Adrenal gland (tissue), 5 donors: Measurements from ENCODE around the gene RARRES1.

ENCODE experiments used
- POLR2A ChIP-seq, 2 donors: fragments of 450-650 bp; IDR thresholded peaks; one replicate each; pipeline ENCODE4 v1.6.1; 2017; ENCODE audit warnings: antibody characterized with exemption in 2 of 2, mild to moderate bottlenecking in 2 of 2, moderate library complexity in 1 of 2
- TF ChIP-seq, protein P1 (sequence below), 6 experiments: fragments of 450-650 bp in 4 of 6; fragments of 200-600 bp in 2 of 6; sonication (generic) in 1 of 6; IDR thresholded peaks; 1 replicate in 5 of 6; 2 replicates in 1 of 6; pipeline versions ENCODE4 v1.5.1 to v1.8.0; 2016 to 2021; ENCODE audit warnings: antibody characterized with exemption in 6 of 6, mild to moderate bottlenecking in 2 of 6, moderate library complexity in 1 of 6
- donor health status: DM: no; HTN: no; CAD: no.

DNA sequence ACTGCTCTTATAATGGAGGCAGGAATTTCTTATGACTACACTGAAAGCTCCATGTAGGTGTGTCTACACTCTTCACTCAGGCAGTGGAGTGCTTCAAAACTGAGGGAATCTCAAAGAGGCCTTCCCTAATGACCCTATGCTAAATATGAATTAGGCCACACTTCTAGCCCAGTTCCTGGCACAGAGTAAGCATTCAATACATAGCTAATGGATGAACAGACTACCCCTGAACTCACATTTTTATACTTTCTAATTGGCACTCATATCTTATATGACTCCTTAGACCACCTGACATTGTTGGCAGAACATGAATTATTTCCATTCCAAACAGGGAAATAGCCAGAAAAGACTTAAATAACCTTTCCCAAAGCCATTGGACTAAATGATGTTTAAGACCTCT lies 3.4 kb downstream of the RARRES1 start:
- TF ChIP-seq, protein P1, sequence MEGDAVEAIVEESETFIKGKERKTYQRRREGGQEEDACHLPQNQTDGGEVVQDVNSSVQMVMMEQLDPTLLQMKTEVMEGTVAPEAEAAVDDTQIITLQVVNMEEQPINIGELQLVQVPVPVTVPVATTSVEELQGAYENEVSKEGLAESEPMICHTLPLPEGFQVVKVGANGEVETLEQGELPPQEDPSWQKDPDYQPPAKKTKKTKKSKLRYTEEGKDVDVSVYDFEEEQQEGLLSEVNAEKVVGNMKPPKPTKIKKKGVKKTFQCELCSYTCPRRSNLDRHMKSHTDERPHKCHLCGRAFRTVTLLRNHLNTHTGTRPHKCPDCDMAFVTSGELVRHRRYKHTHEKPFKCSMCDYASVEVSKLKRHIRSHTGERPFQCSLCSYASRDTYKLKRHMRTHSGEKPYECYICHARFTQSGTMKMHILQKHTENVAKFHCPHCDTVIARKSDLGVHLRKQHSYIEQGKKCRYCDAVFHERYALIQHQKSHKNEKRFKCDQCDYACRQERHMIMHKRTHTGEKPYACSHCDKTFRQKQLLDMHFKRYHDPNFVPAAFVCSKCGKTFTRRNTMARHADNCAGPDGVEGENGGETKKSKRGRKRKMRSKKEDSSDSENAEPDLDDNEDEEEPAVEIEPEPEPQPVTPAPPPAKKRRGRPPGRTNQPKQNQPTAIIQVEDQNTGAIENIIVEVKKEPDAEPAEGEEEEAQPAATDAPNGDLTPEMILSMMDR (IDR thresholded peaks at IDR 0.05), result no peak
- TF ChIP-seq POLR2A (IDR thresholded peaks at IDR 0.05), result no peak
